Neural cell (in vitro differentiated cells): ENCODE data around the gene BPGM.

Experiments used
- EZH2 ChIP-seq: fragments of 200-600, 300-800 bp; shearing (Covaris generic), sonication (generic); IDR thresholded peaks from 2 replicates; pipeline ENCODE4 v1.6.1; 2014; ENCODE audit warnings: antibody characterized with exemption, low read length, borderline replicate concordance, mild to moderate bottlenecking; ENCODE audit not compliant: insufficient read depth, poor library complexity, severe bottlenecking
- MXI1 ChIP-seq: fragments of 450-650 bp; conservative IDR thresholded peaks from 2 replicates; pipeline ENCODE4 v1.6.1; 2014; ENCODE audit warnings: antibody characterized with exemption, mild to moderate bottlenecking; ENCODE audit not compliant: poor library complexity, severe bottlenecking
- POLR2AphosphoS5 ChIP-seq: IDR thresholded peaks from 2 replicates; pipeline ENCODE4 v1.6.1; 2012
- RAD21 ChIP-seq: fragments of 450-650 bp; conservative IDR thresholded peaks from 2 replicates; pipeline ENCODE4 v1.6.1; 2014; ENCODE audit warnings: antibody characterized with exemption, mild to moderate bottlenecking, moderate library complexity
- TAF1 ChIP-seq: IDR thresholded peaks from 2 replicates; pipeline ENCODE4 v1.6.1; 2012; ENCODE audit warnings: low read depth
- TF ChIP-seq, protein P1 (sequence below): fragments of 450-650 bp; IDR thresholded peaks from 2 replicates; pipeline ENCODE4 v1.5.1; 2014; ENCODE audit warnings: antibody characterized with exemption, mild to moderate bottlenecking, moderate library complexity; ENCODE audit not compliant: poor library complexity, severe bottlenecking

DNA sequence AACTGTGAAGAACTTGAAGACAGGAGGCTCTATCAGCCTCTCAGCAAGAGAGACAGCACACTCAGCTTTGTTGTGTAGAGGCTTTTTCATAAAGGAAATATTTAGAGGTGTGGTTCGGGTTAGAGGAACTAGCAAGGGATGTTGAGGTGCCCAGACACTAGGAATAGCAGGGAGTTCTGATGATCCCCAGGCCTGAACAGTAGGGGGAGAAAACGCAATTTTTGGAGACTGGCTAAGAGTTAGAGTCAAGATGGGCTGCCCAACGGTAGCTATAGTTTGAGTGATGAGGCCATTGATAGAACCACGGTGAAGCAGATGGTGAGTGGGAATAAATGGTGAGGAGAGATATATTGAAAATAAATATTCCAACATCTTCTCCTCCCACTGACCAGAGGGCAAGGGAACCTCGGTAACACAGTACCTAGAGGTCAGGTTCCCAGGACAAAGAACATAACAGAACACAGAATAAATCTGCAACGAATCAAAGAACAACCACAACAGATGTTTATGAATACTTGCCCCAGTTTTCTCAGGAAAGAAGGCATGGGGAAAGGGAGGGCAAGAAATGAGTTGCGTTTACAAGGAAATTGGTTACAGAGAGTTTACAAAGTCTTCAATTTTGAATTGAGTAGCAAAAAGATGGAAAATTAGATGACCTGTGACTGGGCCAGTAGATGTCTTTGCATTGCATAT, 24.2 kb upstream of the BPGM start:
- TF ChIP-seq, protein P1, sequence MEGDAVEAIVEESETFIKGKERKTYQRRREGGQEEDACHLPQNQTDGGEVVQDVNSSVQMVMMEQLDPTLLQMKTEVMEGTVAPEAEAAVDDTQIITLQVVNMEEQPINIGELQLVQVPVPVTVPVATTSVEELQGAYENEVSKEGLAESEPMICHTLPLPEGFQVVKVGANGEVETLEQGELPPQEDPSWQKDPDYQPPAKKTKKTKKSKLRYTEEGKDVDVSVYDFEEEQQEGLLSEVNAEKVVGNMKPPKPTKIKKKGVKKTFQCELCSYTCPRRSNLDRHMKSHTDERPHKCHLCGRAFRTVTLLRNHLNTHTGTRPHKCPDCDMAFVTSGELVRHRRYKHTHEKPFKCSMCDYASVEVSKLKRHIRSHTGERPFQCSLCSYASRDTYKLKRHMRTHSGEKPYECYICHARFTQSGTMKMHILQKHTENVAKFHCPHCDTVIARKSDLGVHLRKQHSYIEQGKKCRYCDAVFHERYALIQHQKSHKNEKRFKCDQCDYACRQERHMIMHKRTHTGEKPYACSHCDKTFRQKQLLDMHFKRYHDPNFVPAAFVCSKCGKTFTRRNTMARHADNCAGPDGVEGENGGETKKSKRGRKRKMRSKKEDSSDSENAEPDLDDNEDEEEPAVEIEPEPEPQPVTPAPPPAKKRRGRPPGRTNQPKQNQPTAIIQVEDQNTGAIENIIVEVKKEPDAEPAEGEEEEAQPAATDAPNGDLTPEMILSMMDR = no peak
- TF ChIP-seq RAD21 = no peak
- TF ChIP-seq MXI1 = no peak
- TF ChIP-seq TAF1 = no peak
- TF ChIP-seq EZH2 = no peak
- no peak for TF ChIP-seq POLR2AphosphoS5
